Adrenal gland (tissue), 5 donors: ENCODE results near the gene TMEM18.

Experiments
- CTCF ChIP-seq, 6 experiments: fragments of 450-650 bp in 4 of 6; fragments of 200-600 bp in 2 of 6; sonication (generic) in 1 of 6; IDR thresholded peaks; 1 replicate in 5 of 6; 2 replicates in 1 of 6; pipeline versions ENCODE4 v1.5.1 to v1.8.0; 2016 to 2021; ENCODE audit warnings: antibody characterized with exemption in 6 of 6, mild to moderate bottlenecking in 2 of 6, moderate library complexity in 1 of 6
- POLR2A ChIP-seq, 2 donors: fragments of 450-650 bp; IDR thresholded peaks; one replicate each; pipeline ENCODE4 v1.6.1; 2017; ENCODE audit warnings: antibody characterized with exemption in 2 of 2, mild to moderate bottlenecking in 2 of 2, moderate library complexity in 1 of 2
- donor health status: DM: no; HTN: no; CAD: no.

GRCh38 chr2:660029-660428 is 17.2 kb downstream of the TMEM18 start:
- TF ChIP-seq CTCF (IDR thresholded peaks at IDR 0.05), result no peak
- no peak for TF ChIP-seq POLR2A (IDR thresholded peaks at IDR 0.05)
